Astrocyte (in vitro differentiated cells and primary cell): ENCODE data around the gene BCL2. TPM values are rescaled to one million over a fixed set of nuclear protein-coding genes. Genes with fewer than 3 reads are reported as not detected.

Source experiments
- DNase-seq: peaks from one replicate; pipeline ENCODE4 v3.0.0-alpha.2; 2010; ENCODE audit warnings: low read depth
- FAIRE-seq: peaks from 2 replicates; lab custom pipeline; 2011; peaks lifted over from hg19 to GRCh38; lab: Jason Lieb, UNC
- H2AFZ ChIP-seq: 2 replicates; pipeline ENCODE4 v1.6.0; 2012; ENCODE audit warnings: low read depth, low read length, inconsistent platforms
- H3K27ac ChIP-seq: 2 replicates; pipeline ENCODE4 v1.5.1; 2011; ENCODE audit warnings: low read depth, low read length, inconsistent platforms
- H3K27me3 ChIP-seq: 2 replicates; pipeline ENCODE4 v1.6.0; 2011; ENCODE audit warnings: low read length, inconsistent platforms; ENCODE audit not compliant: insufficient read depth
- H3K36me3 ChIP-seq: 2 replicates; pipeline ENCODE4 v1.5.1; 2011; ENCODE audit warnings: low read length, inconsistent platforms; ENCODE audit not compliant: insufficient read depth
- H3K4me1 ChIP-seq: 2 replicates; pipeline ENCODE4 v1.5.1; 2011; ENCODE audit warnings: low read length, inconsistent platforms; ENCODE audit not compliant: insufficient read depth
- H3K4me2 ChIP-seq: 2 replicates; pipeline ENCODE4 v1.6.0; 2012; ENCODE audit warnings: low read length, inconsistent platforms
- H3K4me3 ChIP-seq: 2 replicates; pipeline ENCODE4 v1.5.1; 2011; ENCODE audit warnings: low read depth, mild to moderate bottlenecking, low read length, inconsistent platforms; ENCODE audit not compliant: insufficient read depth
- H3K79me2 ChIP-seq: 2 replicates; pipeline ENCODE4 v1.6.0; 2012; ENCODE audit warnings: mild to moderate bottlenecking, low read length, inconsistent platforms; ENCODE audit not compliant: insufficient read depth
- H3K9ac ChIP-seq: 2 replicates; pipeline ENCODE4 v1.6.0; 2012; ENCODE audit warnings: mild to moderate bottlenecking, low read length, inconsistent platforms
- H3K9me3 ChIP-seq: 2 replicates; pipeline ENCODE4 v1.5.1; 2012; ENCODE audit warnings: low read depth, mild to moderate bottlenecking, low read length, inconsistent platforms; ENCODE audit not compliant: insufficient read depth
- H4K20me1 ChIP-seq: 2 replicates; pipeline ENCODE4 v1.6.0; 2012; ENCODE audit warnings: low read length, inconsistent platforms; ENCODE audit not compliant: insufficient read depth
- H3K27ac Mint-ChIP-seq: one replicate; pipeline ENCODE4 v1.8.0; 2021; ENCODE audit warnings: mild to moderate bottlenecking, mixed read lengths; ENCODE audit not compliant: unreplicated experiment
- H3K27me3 Mint-ChIP-seq: one replicate; pipeline ENCODE4 v1.8.0; 2021; ENCODE audit warnings: low read depth, mixed read lengths; ENCODE audit not compliant: unreplicated experiment
- H3K36me3 Mint-ChIP-seq: one replicate; pipeline ENCODE4 v1.8.0; 2021; ENCODE audit warnings: low read depth, mixed read lengths; ENCODE audit not compliant: unreplicated experiment
- H3K4me1 Mint-ChIP-seq: one replicate; pipeline ENCODE4 v1.8.0; 2021; ENCODE audit warnings: low read depth, mixed read lengths; ENCODE audit not compliant: unreplicated experiment
- H3K4me3 Mint-ChIP-seq: one replicate; pipeline ENCODE4 v1.8.0; 2021; ENCODE audit warnings: mild to moderate bottlenecking, moderate library complexity, mixed read lengths; ENCODE audit not compliant: unreplicated experiment
- H3K9me3 Mint-ChIP-seq: one replicate; pipeline ENCODE4 v1.8.0; 2021; ENCODE audit warnings: mild to moderate bottlenecking, mixed read lengths; ENCODE audit not compliant: unreplicated experiment
- CTCF ChIP-seq: IDR thresholded peaks from 2 replicates; pipeline ENCODE4 v1.5.1; 2011; ENCODE audit warnings: low read depth, mild to moderate bottlenecking, inconsistent platforms, low read length, moderate library complexity; ENCODE audit not compliant: insufficient read depth
- EZH2 ChIP-seq: IDR thresholded peaks from 2 replicates; pipeline ENCODE4 v1.6.1; 2012; ENCODE audit warnings: mild to moderate bottlenecking, low read length, inconsistent platforms; ENCODE audit not compliant: insufficient read depth
- total RNA-seq: library from RNA; stranded (reverse); gene quantifications from 2 replicates; pipeline ENCODE4 v1.2.1, GENCODE V29; 2021

The BCL2 gene
- total RNA-seq, 1 donor from 2014 or later = 1.7 TPM

- H3K4me3 Mint-ChIP-seq = peak overlapping the region; percentile 89
- H3K4me3 ChIP-seq = peak overlapping the region; percentile 75
These were observed 1.3 kb downstream of the BCL2 start for GRCh38 chr18:63317982-63318888.

GRCh38 chr18:63317556-63317946 lies 2.0 kb downstream of the BCL2 start:
- TF ChIP-seq EZH2 = no peak
- no peak for TF ChIP-seq CTCF
- Histone ChIP-seq H3K79me2 (no peaks in the 10 kb centered on the region), H3K4me1 (peaks cover 16% of the 10 kb centered on the region), H3K4me2 (peak overlapping the region; percentile 95), H3K9me3 (no peaks in the 10 kb centered on the region), H3K27ac (no peak overlapping the region), H3K36me3 (no peaks in the 10 kb centered on the region), H4K20me1 (no peaks in the 10 kb centered on the region), H3K4me3 (peak overlapping the region; percentile 75), H3K27me3 (peaks cover 10% of the 10 kb centered on the region), H3K9ac (peak overlapping the region; percentile 71), H2AFZ (no peak overlapping the region)
- Mint-ChIP-seq H3K4me3 (no peak overlapping the region), H3K27ac (no peak overlapping the region), H3K27me3 (peaks cover 21% of the 10 kb centered on the region), H3K9me3 (no peaks in the 10 kb centered on the region), H3K4me1 (peaks cover 11% of the 10 kb centered on the region), H3K36me3 (peaks cover 3% of the 10 kb centered on the region)
- FAIRE-seq (no peak), DNase-seq (no peak)

More at GRCh38 chr18:63317982-63318888, 1.3 kb downstream of the BCL2 start:
- no peaks in the 10 kb centered on the region for H3K79me2 ChIP-seq
- H3K27me3 ChIP-seq = peaks cover 10% of the 10 kb centered on the region
- Mint-ChIP-seq H3K4me1 (peaks cover 14% of the 10 kb centered on the region), H3K9me3 (no peaks in the 10 kb centered on the region), H3K27ac (no peak overlapping the region), H3K27me3 (peaks cover 21% of the 10 kb centered on the region), H3K36me3 (peaks cover 3% of the 10 kb centered on the region)
- H3K27ac ChIP-seq = no peak overlapping the region
- peak overlapping the region; percentile 95 for H3K4me2 ChIP-seq
- no peaks in the 10 kb centered on the region for H4K20me1 ChIP-seq
- peak; percentile 28 for TF ChIP-seq CTCF
- TF ChIP-seq EZH2 = peak; percentile 68
- no peaks in the 10 kb centered on the region for H3K9me3 ChIP-seq
- H2AFZ ChIP-seq = peak overlapping the region; percentile 31
- DNase-seq = no peak
- peaks cover 16% of the 10 kb centered on the region for H3K4me1 ChIP-seq
- H3K9ac ChIP-seq = peak overlapping the region; percentile 71
- FAIRE-seq = no peak
- H3K36me3 ChIP-seq = no peaks in the 10 kb centered on the region
